Mucosa of stomach (tissue), 1 donor: Measurements from ENCODE around the gene SYTL1.

Experiments used
- H3K27me3 ChIP-seq: one replicate; pipeline ENCODE4 v1.7.0; 2013; ENCODE audit warnings: mild to moderate bottlenecking, low read length; ENCODE audit not compliant: control insufficient read depth, insufficient read depth
- H3K36me3 ChIP-seq: one replicate; pipeline ENCODE4 v1.7.0; 2013; ENCODE audit warnings: low read length; ENCODE audit not compliant: control insufficient read depth, insufficient read depth
- H3K4me1 ChIP-seq: one replicate; pipeline ENCODE4 v1.7.0; 2013; ENCODE audit warnings: mild to moderate bottlenecking, low read length; ENCODE audit not compliant: control insufficient read depth, insufficient read depth
- H3K4me3 ChIP-seq: one replicate; pipeline ENCODE4 v1.7.0; 2013; ENCODE audit warnings: low read length
- H3K9ac ChIP-seq: one replicate; pipeline ENCODE4 v1.7.0; 2013; ENCODE audit warnings: mild to moderate bottlenecking, low read length, moderate library complexity
- H3K9me3 ChIP-seq: one replicate; pipeline ENCODE4 v1.7.0; 2013; ENCODE audit warnings: mild to moderate bottlenecking, low read length, moderate library complexity; ENCODE audit not compliant: control insufficient read depth
- donor health status: Pancreatic carcinoma.

Gene SYTL1

GRCh38 chr1:27303509-27303908 is 38.3 kb upstream of the SYTL1 start:
- no peak overlapping the region for H3K9ac ChIP-seq
- no peaks in the 10 kb centered on the region for H3K36me3 ChIP-seq
- H3K4me3 ChIP-seq = no peak overlapping the region
- H3K9me3 ChIP-seq = no peaks in the 10 kb centered on the region
- H3K27me3 ChIP-seq = no peaks in the 10 kb centered on the region
- H3K4me1 ChIP-seq = peaks cover 15% of the 10 kb centered on the region

DNA sequence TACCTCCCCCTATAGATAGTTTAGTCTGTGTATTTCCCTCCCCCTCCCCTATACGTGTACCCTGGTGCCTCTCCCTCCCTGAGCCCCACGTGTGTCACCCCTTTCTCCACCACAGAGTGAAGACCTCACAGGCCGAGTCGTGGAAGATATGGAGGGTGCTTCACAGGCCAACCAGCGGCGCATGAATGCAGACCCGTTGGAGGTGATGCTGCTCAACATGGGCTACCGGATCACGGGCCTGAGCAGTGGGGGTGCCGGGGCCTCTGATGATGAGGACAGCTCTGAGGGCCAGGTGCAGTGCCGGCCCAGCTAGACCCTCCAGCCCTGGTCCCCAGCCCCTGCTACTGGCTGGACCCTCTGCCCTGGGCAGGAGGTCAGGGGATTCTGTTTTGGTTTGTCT is 35.8 kb upstream of the SYTL1 start:
- Histone ChIP-seq H3K4me3 (no peak overlapping the region), H3K9me3 (no peaks in the 10 kb centered on the region), H3K9ac (no peak overlapping the region), H3K36me3 (no peaks in the 10 kb centered on the region), H3K4me1 (peaks cover 8% of the 10 kb centered on the region), H3K27me3 (no peaks in the 10 kb centered on the region)

- H3K4me1 ChIP-seq = peaks cover 8% of the 10 kb centered on the region
- no peak overlapping the region for H3K4me3 ChIP-seq
- no peaks in the 10 kb centered on the region for H3K9me3 ChIP-seq
- H3K27me3 ChIP-seq = no peaks in the 10 kb centered on the region
- no peaks in the 10 kb centered on the region for H3K36me3 ChIP-seq
- H3K9ac ChIP-seq = no peak overlapping the region
Observed at GRCh38 chr1:27306892-27307761, 34.7 kb upstream of the SYTL1 start.

- no peaks in the 10 kb centered on the region for H3K9me3 ChIP-seq
- H3K4me1 ChIP-seq = peaks cover 8% of the 10 kb centered on the region
- H3K4me3 ChIP-seq = no peak overlapping the region
- H3K36me3 ChIP-seq = no peaks in the 10 kb centered on the region
- H3K9ac ChIP-seq = no peak overlapping the region
- no peaks in the 10 kb centered on the region for H3K27me3 ChIP-seq
Observed at GRCh38 chr1:27307874-27308598, 33.8 kb upstream of the SYTL1 start.

- Histone ChIP-seq H3K36me3 (no peaks in the 10 kb centered on the region), H3K4me3 (no peak overlapping the region), H3K4me1 (peaks cover 5% of the 10 kb centered on the region), H3K9me3 (no peaks in the 10 kb centered on the region), H3K27me3 (no peaks in the 10 kb centered on the region), H3K9ac (no peak overlapping the region)
Observed at GRCh38 chr1:27314169-27314568, 27.7 kb upstream of the SYTL1 start.

DNA sequence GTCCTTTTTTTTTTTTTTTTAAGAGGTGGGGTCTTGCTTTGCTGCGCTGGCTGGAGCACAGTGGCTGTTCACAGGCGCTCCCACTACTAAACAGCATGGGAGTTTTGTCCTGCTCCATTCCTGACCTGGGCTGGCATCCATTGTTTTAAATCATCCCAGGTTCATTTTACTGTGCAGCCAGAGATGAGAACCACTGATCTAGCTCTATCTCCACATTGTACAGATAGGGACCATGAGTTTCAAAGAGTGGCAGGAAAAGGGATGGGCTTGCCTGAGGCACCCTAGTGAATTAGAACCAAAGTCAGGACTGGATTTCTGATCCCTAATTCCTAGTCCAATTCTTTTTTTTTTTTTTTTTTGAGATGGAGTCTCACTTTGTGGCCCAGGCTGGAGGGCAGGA is 27.1 kb upstream of the SYTL1 start:
- Histone ChIP-seq H3K4me3 (no peak overlapping the region), H3K27me3 (no peaks in the 10 kb centered on the region), H3K9me3 (no peaks in the 10 kb centered on the region), H3K4me1 (peaks cover 5% of the 10 kb centered on the region), H3K9ac (no peak overlapping the region), H3K36me3 (no peaks in the 10 kb centered on the region)

DNA sequence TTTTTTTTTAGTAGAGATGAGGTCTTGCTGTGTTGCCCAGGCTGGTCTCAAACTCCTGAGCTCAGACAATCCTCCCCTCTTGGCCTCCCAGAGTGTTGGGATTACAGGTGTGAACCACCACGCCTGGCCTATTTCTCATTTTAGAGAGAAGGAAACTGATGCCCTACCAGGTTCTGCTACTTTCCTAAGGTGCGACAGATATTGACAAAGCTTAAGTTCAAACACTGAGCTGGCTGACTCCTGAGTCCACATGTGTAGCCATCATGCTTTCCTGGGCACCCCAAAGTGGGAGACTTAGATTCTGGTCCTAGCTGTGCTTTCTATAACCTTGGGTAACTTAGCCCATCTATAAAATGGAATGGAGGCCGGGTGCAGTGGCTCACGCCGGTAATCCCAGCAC is 25.0 kb upstream of the SYTL1 start:
- Histone ChIP-seq H3K36me3 (no peaks in the 10 kb centered on the region), H3K9me3 (no peaks in the 10 kb centered on the region), H3K9ac (no peak overlapping the region), H3K4me3 (no peak overlapping the region), H3K27me3 (no peaks in the 10 kb centered on the region), H3K4me1 (peaks cover 5% of the 10 kb centered on the region)

- peaks cover 8% of the 10 kb centered on the region for H3K4me1 ChIP-seq
- no peak overlapping the region for H3K9ac ChIP-seq
- no peaks in the 10 kb centered on the region for H3K36me3 ChIP-seq
- H3K9me3 ChIP-seq = no peaks in the 10 kb centered on the region
- H3K27me3 ChIP-seq = no peaks in the 10 kb centered on the region
- H3K4me3 ChIP-seq = no peak overlapping the region
Observed at GRCh38 chr1:27318136-27318535, 23.7 kb upstream of the SYTL1 start.

DNA sequence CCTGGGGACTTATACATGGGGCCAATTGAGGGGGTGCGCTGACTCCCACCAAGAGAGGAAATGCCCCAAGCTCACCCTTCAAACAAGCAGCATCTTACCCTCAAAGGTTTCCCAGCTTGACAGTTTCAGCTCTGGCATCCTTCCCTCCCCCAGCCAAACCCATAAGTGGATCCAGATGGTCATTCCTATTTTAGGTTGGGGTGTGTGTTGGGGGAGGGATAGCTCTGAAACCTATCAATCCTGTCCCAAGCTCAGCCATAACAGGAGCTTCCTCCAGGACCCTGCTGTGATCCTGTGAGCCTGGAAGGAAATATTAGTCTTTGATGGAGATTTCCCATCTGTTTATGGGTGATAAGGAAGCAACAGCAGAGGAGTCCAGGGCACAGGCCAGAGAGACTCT is 23.2 kb upstream of the SYTL1 start:
- H3K4me3 ChIP-seq = no peak overlapping the region
- H3K4me1 ChIP-seq = peaks cover 13% of the 10 kb centered on the region
- H3K9me3 ChIP-seq = no peaks in the 10 kb centered on the region
- no peaks in the 10 kb centered on the region for H3K27me3 ChIP-seq
- no peak overlapping the region for H3K9ac ChIP-seq
- H3K36me3 ChIP-seq = no peaks in the 10 kb centered on the region

DNA sequence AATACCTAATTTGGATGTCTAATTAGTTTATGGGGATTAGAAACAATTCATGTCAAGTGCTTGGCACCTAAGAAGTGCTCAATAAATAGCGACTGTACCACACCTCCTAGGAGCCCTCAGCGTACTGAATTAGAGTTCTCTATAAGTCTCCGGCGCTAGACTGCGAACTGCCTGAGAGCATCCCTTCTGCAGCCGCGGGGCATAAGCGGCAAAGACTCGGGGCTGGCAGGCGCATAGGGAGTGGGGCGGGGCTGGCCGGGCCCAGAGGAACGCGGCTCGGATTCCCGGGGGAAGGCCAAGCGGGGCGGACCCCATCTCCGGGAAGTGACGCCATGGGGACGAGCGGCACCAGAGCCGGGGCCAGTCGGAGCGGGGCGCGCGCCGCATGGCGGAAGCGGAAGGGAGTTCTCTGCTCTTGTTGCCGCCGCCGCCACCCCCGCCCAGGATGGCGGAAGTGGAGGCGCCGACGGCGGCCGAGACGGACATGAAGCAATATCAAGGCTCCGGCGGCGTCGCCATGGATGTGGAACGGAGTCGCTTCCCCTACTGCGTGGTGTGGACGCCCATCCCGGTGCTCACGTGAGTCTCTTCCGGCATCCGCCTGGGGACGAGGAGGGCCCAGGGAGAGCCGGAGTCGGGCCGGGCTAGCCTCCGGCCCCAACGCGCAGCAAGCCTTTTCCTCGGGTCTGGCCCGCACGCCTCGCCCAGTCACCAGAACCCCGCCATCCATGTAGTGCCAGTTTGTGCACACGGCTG is 19.8 kb upstream of the SYTL1 start, which contains the start of gene TMEM222:
Gene TMEM222 (plus strand): TSS at position 351 of the 756 bp plus-strand sequence. CDS start 35 bp downstream, at position 386.
- Histone ChIP-seq H3K9ac (peak within 1 kb of the TSS; percentile 97), H3K4me3 (peak within 1 kb of the TSS; percentile 95), H3K4me1 (peaks cover 12% of the 10 kb centered on the region), H3K27me3 (no peaks in the 10 kb centered on the region), H3K36me3 (no peaks in the 10 kb centered on the region), H3K9me3 (no peaks in the 10 kb centered on the region)

- peak overlapping the region; percentile 97 for H3K9ac ChIP-seq
- no peaks in the 10 kb centered on the region for H3K27me3 ChIP-seq
- no peaks in the 10 kb centered on the region for H3K9me3 ChIP-seq
- peaks cover 10% of the 10 kb centered on the region for H3K4me1 ChIP-seq
- H3K4me3 ChIP-seq = peak overlapping the region; percentile 95
- no peaks in the 10 kb centered on the region for H3K36me3 ChIP-seq
Observed at GRCh38 chr1:27322569-27323240, 19.1 kb upstream of the SYTL1 start.
